GM18951 (cell line): ENCODE measurements around the gene ADAMTS12.
A peak's percentile ranks its signal among the peaks of the same experiment; 100 is the strongest.

Experiments used
- POLR2A ChIP-seq: IDR thresholded peaks from 4 replicates; pipeline ENCODE4 v1.6.1; 2011; ENCODE audit warnings: mild to moderate bottlenecking; ENCODE audit not compliant: insufficient read length, insufficient read depth; ENCODE audit errors: extremely low read depth
- in situ Hi-C: fragments of 300-500 bp; cut with MboI; formaldehyde crosslinking; loops from one replicate; pipeline ENCODE4 v1.12.0; 2022; ENCODE audit warnings: low sequenced_read_pairs, mixed read lengths, inconsistent platforms; ENCODE audit not compliant: unreplicated experiment

ADAMTS12 gene

GRCh38 chr5:33891788-33892619 is at the start of gene ADAMTS12:
TSS of gene ADAMTS12 (minus strand) at chr5:33891990. CDS start at chr5:33891856, 134 bp downstream.
- peak; percentile 29 for TF ChIP-seq POLR2A
- in situ Hi-C loops: no loop called here

DNA sequence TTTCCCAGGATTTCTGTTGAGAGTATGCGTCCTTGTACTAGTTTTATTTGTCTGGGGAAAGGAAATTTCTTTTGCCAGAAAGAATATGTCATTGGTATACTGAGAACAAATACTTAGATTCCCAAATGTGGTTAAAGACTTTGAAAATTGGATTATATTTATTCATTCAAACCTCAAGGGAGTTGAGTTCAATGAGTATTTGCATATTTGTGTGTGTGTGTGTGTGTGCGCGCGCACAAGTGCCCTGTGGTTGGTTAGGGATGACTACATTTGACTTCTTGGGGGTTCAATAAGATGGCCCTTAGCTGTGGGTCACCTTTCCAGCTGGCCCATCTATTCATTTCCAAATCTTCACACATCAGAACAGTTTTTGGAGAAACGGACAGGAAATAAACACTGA is 49.3 kb upstream of the ADAMTS12 start:
- in situ Hi-C loops: loop anchor here (5.0 kb wide), 1 partner anchor 514 kb away; no protein-coding TSS in a partner anchor
- no peak for TF ChIP-seq POLR2A

- in situ Hi-C loops: loop anchor here (5.0 kb wide), 1 partner anchor 512 kb away; no protein-coding TSS in a partner anchor
- no peak for TF ChIP-seq POLR2A
These were observed 47.9 kb upstream of the ADAMTS12 start for GRCh38 chr5:33939556-33940262.

- in situ Hi-C loops: no loop called here
- no peak for TF ChIP-seq POLR2A
These were observed 47.1 kb upstream of the ADAMTS12 start for GRCh38 chr5:33938881-33939280.

- in situ Hi-C loops: no loop called here
- TF ChIP-seq POLR2A: no peak
These were observed 46.7 kb upstream of the ADAMTS12 start for GRCh38 chr5:33938507-33938796.

GRCh38 chr5:33937707-33938506 is 46.1 kb upstream of the ADAMTS12 start:
- in situ Hi-C loops: no loop called here
- TF ChIP-seq POLR2A: no peak

- no peak for TF ChIP-seq POLR2A
- in situ Hi-C loops: no loop called here
These were observed 45.4 kb upstream of the ADAMTS12 start for GRCh38 chr5:33937017-33937706.

- in situ Hi-C loops: no loop called here
- no peak for TF ChIP-seq POLR2A
These were observed 44.7 kb upstream of the ADAMTS12 start, which contains the start of gene RXFP3 for GRCh38 chr5:33936381-33937016. TSS of gene RXFP3 (plus strand) at chr5:33936386. CDS start at chr5:33936741, 355 bp downstream.

DNA sequence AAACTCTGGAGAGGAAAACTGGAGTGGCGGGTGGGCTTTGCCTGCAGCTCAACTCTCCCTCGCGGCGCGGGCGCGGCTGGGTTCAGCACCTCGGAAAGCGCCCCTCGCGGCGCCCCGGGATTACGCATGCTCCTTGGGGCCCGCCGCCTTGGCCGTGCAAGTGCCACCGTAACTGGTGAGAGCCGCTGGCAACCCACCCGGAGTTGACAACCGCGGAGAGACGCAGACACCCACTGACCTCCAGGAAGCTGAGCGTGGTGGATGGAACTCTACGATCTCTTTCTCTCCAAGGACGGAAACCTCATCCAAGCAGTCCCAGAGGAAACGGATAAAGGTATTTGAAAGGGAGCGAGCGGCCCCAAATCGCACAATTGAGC is 44.2 kb upstream of the ADAMTS12 start:
- in situ Hi-C loops: no loop called here
- TF ChIP-seq POLR2A: no peak

GRCh38 chr5:33934176-33934575 is 42.4 kb upstream of the ADAMTS12 start:
- no peak for TF ChIP-seq POLR2A
- in situ Hi-C loops: no loop called here

GRCh38 chr5:33933723-33934169 is 42.0 kb upstream of the ADAMTS12 start:
- no peak for TF ChIP-seq POLR2A
- in situ Hi-C loops: no loop called here

GRCh38 chr5:33931136-33931535 is 39.3 kb upstream of the ADAMTS12 start:
- TF ChIP-seq POLR2A: no peak
- in situ Hi-C loops: no loop called here

- TF ChIP-seq POLR2A: no peak
These were observed 38.3 kb upstream of the ADAMTS12 start for GRCh38 chr5:33929925-33930690.

More at GRCh38 chr5:33929925-33930690, 38.3 kb upstream of the ADAMTS12 start:
- in situ Hi-C loops: no loop called here
